Suprapubic skin (tissue), 4 donors: ENCODE measurements around the gene RAB3D. TPM values are rescaled to one million over a fixed set of nuclear protein-coding genes. Genes with fewer than 3 reads are reported as not detected.
"Not testable (repeated sequence)": the region's sequence is repeated elsewhere in the genome, so short reads cannot be mapped to it uniquely, and the experiment has no call there.

Experiments
- DNase-seq, 2 donors: peaks; one replicate each; pipeline ENCODE4 v3.0.0-alpha.2; 2019; ENCODE audit warnings: low spot score in 2 of 2
- H3K27ac ChIP-seq: fragments of 200-600 bp; sonication (generic); one replicate; pipeline ENCODE4 v1.5.1; 2019
- H3K27me3 ChIP-seq: fragments of 200-600 bp; sonication (generic); one replicate; pipeline ENCODE4 v1.5.1; 2019
- H3K36me3 ChIP-seq: fragments of 200-600 bp; sonication (generic); one replicate; pipeline ENCODE4 v1.5.1; 2019
- H3K4me1 ChIP-seq: fragments of 200-600 bp; sonication (generic); one replicate; pipeline ENCODE4 v1.5.1; 2019
- H3K4me3 ChIP-seq: fragments of 200-600 bp; sonication (generic); one replicate; pipeline ENCODE4 v1.5.1; 2019; ENCODE audit warnings: mild to moderate bottlenecking
- H3K9me3 ChIP-seq: fragments of 200-600 bp; sonication (generic); one replicate; pipeline ENCODE4 v1.5.1; 2019
- EP300 ChIP-seq: sonication (generic); formaldehyde crosslinking; IDR thresholded peaks from one replicate; pipeline ENCODE4 v1.6.1; 2017; ENCODE audit warnings: antibody characterized with exemption
- POLR2A ChIP-seq, 2 donors: fragments of 450-650 bp; IDR thresholded peaks; one replicate each; pipeline ENCODE4 v1.6.1; 2017; ENCODE audit warnings: antibody characterized with exemption in 2 of 2, mild to moderate bottlenecking in 2 of 2, moderate library complexity in 2 of 2
- POLR2AphosphoS5 ChIP-seq, 3 donors: sonication (generic); formaldehyde crosslinking; IDR thresholded peaks; one replicate each; pipeline ENCODE4 v1.6.1; 2017; ENCODE audit warnings: antibody characterized with exemption in 3 of 3
- WGBS: methylation state at CpG from one replicate; pipeline ENCODE4 v1.1.5; 2018; 5-methylcytosine and 5-hydroxymethylcytosine counted together
- total RNA-seq, 4 donors: library from RNA; depleted of rRNA; stranded (reverse); fragments of >200 nt; gene quantifications; one replicate each; pipeline ENCODE4 v1.1.0, GENCODE V29; 2016
- TF ChIP-seq, protein P1 (sequence below), 2 donors: fragments of 200-600 bp in 1 of 2; fragments of 450-650 bp in 1 of 2; sonication (generic) in 1 of 2; IDR thresholded peaks; one replicate each; pipeline ENCODE4 v1.5.1; 2016 to 2019; ENCODE audit warnings: antibody characterized with exemption in 2 of 2, mild to moderate bottlenecking in 1 of 2, moderate library complexity in 1 of 2

Gene RAB3D
- total RNA-seq, 4 donors from 2014 or later, result 68.7 to 132 (median 98.3) TPM

DNA sequence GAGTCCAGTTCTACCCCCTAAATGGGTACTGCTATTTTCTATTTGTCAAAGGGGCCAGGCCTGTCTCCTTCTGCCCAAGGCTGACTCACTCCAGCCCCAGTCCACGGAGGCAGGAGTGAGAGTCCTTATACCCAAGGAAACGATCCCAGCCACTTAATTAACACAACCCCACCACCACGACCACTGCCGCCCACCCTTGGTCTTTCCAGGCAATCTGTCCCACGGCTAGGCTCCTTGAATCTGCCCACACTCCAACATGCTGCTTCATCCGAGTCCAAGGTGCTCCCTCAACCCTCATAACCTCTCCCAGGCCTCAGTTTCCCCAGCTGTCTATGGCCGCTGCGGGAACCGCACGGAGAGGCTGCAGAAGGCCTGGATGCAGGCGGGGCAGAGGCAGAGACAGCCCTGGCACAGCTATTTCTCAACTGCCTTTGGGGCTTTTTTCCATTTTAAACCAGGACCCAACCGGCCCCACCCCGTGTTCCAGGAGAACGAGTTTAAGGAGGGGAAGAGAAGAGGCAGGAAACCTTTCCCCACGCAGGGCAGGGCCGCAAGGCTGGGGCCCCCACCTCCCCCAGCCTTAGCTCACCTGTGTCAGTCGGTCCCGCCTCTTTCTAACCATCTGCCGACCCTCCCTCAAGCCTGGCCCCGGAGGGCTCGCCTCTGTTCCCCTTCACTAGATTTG lies 746 bp downstream of the RAB3D start:
- DNase-seq, result no peak
- H3K27me3 ChIP-seq, result no peaks in the 10 kb centered on the region
- peaks cover 29% of the 10 kb centered on the region for H3K4me1 ChIP-seq
- 8% methylated on average over 21 of the region's 21 CpGs for WGBS
- TF ChIP-seq POLR2AphosphoS5 (IDR thresholded peaks at IDR 0.05), result no peak
- TF ChIP-seq POLR2A (IDR thresholded peaks at IDR 0.05), result no peak
- TF ChIP-seq EP300, result no peak
- TF ChIP-seq, protein P1, sequence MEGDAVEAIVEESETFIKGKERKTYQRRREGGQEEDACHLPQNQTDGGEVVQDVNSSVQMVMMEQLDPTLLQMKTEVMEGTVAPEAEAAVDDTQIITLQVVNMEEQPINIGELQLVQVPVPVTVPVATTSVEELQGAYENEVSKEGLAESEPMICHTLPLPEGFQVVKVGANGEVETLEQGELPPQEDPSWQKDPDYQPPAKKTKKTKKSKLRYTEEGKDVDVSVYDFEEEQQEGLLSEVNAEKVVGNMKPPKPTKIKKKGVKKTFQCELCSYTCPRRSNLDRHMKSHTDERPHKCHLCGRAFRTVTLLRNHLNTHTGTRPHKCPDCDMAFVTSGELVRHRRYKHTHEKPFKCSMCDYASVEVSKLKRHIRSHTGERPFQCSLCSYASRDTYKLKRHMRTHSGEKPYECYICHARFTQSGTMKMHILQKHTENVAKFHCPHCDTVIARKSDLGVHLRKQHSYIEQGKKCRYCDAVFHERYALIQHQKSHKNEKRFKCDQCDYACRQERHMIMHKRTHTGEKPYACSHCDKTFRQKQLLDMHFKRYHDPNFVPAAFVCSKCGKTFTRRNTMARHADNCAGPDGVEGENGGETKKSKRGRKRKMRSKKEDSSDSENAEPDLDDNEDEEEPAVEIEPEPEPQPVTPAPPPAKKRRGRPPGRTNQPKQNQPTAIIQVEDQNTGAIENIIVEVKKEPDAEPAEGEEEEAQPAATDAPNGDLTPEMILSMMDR (IDR thresholded peaks at IDR 0.05), result no peak
- no peaks in the 10 kb centered on the region for H3K9me3 ChIP-seq
- peak overlapping the region; percentile 83 for H3K27ac ChIP-seq
- H3K4me3 ChIP-seq, result peak overlapping the region; percentile 67
- peaks cover 39% of the 10 kb centered on the region for H3K36me3 ChIP-seq

DNA sequence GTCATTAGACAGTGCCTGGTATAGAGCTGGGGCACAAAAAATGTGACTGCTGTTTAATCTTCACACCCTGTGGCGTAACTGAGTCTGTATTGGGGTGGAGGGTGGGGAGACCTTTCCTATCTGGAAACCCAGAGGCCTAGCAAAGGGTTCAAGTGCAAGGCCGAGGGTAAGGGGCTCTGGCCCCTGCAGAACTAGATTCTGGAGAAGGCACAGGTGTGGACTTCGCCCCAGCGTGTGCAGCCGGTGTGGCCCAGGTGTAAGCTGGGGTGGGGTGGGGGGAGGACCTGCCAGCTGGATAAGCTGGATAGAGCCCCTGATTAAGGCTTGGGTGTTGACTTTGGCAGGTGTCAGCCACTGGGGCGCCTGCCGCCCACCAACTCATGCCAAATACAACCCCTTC lies 1.3 kb downstream of the RAB3D start:
- H3K36me3 ChIP-seq, result peaks cover 45% of the 10 kb centered on the region
- TF ChIP-seq POLR2AphosphoS5 (IDR thresholded peaks at IDR 0.05) (no peak), POLR2A (IDR thresholded peaks at IDR 0.05) (no peak), EP300 (no peak)
- TF ChIP-seq, protein P1 (IDR thresholded peaks at IDR 0.05), result no peak
- no peak overlapping the region for H3K27ac ChIP-seq
- DNase-seq, result no peak
- peak overlapping the region; percentile 67 for H3K4me3 ChIP-seq
- H3K4me1 ChIP-seq, result peaks cover 23% of the 10 kb centered on the region
- no peaks in the 10 kb centered on the region for H3K27me3 ChIP-seq
- 61% methylated on average over 4 of the region's 7 CpGs for WGBS
- no peaks in the 10 kb centered on the region for H3K9me3 ChIP-seq

DNA sequence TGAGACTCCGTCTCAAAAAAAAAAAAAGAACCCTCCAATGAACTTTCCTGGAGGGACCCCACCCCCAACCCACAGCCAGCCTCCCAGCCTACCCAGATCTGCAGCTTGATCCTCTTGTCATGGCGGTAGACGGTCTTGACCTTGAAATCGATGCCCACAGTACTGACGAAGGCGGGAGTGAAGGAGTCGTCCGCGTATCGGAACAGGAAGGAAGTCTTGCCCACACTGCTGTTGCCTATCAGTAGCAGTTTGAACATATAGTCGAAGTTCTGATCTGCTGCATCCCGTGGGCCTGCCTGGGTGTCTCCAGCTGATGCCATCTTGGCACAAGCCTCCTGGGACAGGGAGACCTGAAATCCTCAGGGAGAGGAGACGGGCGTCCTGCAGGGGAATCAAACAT lies 2.4 kb downstream of the RAB3D start:
- peaks cover 50% of the 10 kb centered on the region for H3K36me3 ChIP-seq
- H3K27ac ChIP-seq, result no peak overlapping the region
- no peak overlapping the region for H3K4me3 ChIP-seq
- TF ChIP-seq POLR2A (IDR thresholded peaks at IDR 0.05) (no peak), EP300 (no peak)
- no peaks in the 10 kb centered on the region for H3K9me3 ChIP-seq
- H3K27me3 ChIP-seq, result no peaks in the 10 kb centered on the region
- peaks cover 22% of the 10 kb centered on the region for H3K4me1 ChIP-seq
- WGBS, result 91% methylated on average over 12 of the region's 14 CpGs
- DNase-seq, result no peak

DNA sequence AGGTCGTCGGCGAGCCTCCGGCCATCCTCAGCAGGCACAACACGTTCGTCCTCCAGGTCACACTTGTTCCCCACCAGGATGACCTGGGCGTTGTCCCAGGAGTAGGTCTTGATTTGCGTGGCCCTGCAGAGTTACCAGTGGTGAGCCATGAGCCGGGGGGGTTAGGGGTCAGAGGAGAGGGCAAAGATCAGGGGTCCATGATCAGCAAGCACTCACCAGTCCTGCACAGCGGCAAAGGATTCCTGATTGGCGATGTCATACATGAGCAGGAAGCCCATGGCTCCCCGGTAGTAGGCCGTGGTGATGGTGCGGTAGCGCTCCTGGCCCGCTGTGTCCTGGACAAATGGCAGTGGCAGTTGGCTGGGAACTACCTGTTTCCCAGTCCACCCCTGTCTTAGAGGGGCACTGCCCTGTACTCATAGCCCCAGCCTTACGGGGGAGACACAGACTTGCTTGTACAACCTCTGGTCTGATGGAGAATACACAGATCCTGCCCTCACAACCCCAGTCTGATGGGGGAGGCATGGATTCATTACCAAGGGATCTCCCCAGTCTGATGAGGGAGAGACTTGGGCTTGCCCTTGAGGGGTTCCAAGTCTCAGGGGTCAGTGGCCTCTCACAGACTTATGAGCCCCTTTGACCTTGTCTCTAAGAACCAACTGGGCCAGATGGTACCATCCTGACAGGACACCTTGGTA lies 3.9 kb downstream of the RAB3D start:
- H3K36me3 ChIP-seq, result peaks cover 64% of the 10 kb centered on the region
- H3K9me3 ChIP-seq, result no peaks in the 10 kb centered on the region
- no peaks in the 10 kb centered on the region for H3K27me3 ChIP-seq
- 96% methylated on average over 14 of the region's 17 CpGs for WGBS
- TF ChIP-seq, protein P1 (IDR thresholded peaks at IDR 0.05), result no peak
- TF ChIP-seq EP300 (no peak), POLR2A (IDR thresholded peaks at IDR 0.05) (no peak), POLR2AphosphoS5 (IDR thresholded peaks at IDR 0.05) (no peak)
- DNase-seq, result no peak
- peaks cover 22% of the 10 kb centered on the region for H3K4me1 ChIP-seq
- no peak overlapping the region for H3K27ac ChIP-seq
- no peak overlapping the region for H3K4me3 ChIP-seq

DNA sequence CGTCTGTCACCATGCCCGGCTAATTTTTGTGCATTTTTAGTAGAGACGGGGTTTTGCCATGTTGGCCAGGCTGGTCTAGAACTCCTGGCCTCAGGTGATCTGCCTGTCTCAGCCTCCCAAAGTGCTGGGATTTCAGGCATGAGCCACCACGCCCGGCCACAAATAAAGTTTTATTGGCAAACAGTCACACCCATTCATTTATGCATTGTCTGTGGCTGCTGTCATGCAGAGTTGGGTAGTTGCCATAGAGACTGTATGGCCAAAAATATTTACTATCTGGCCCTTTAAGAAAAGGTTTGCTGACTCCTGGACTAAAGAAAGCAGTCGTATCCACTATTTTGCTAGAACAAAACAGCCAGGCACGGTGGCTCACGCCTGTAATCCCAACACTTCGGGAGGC lies 5.6 kb downstream of the RAB3D start:
- DNase-seq, H3K4me3 ChIP-seq, H3K9me3 ChIP-seq, H3K27me3 ChIP-seq, H3K27ac ChIP-seq: not testable (repeated sequence)
- WGBS, result 90% methylated on average over 9 of the region's 9 CpGs
- H3K4me1 ChIP-seq, result peaks cover 14% of the 10 kb centered on the region
- peaks cover 81% of the 10 kb centered on the region for H3K36me3 ChIP-seq

DNA sequence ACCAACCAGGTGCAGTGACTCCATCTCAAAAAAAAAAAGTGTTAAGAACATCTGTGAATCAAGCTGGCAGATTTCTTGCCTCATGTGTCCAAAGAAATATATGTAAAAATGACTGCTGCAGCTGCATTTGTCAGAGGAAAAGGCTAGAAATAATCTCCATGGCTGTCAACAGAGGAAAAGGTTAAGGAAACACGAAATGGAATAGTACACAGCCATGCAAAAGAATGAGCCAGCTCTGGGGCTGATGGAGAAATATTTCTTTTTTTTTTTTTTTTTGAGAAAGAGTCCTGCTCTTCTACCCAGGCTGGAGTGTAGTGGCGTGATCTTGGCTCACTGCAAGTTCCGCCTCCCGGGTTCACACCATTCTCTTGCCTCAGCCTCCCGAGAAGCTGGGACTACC lies 6.6 kb downstream of the RAB3D start:
- Histone ChIP-seq H3K9me3 (no peaks in the 10 kb centered on the region), H3K36me3 (peaks cover 90% of the 10 kb centered on the region), H3K4me3 (no peak overlapping the region), H3K27ac (no peak overlapping the region), H3K4me1 (peaks cover 4% of the 10 kb centered on the region), H3K27me3 (no peaks in the 10 kb centered on the region)
- no peak for TF ChIP-seq POLR2AphosphoS5 (IDR thresholded peaks at IDR 0.05)
- TF ChIP-seq, protein P1 (IDR thresholded peaks at IDR 0.05), result no peak
- TF ChIP-seq EP300, result no peak
- TF ChIP-seq POLR2A (IDR thresholded peaks at IDR 0.05), result no peak
- DNase-seq, result no peak
- WGBS, result 92% methylated on average over 5 of the region's 5 CpGs
